GM19438 (cell line): ENCODE results near the gene MZT2B.
"Not testable (repeated sequence)": the region's sequence is repeated elsewhere in the genome, so short reads cannot be mapped to it uniquely, and the experiment has no call there.

Experiments
- ATAC-seq: cut with Tn5 transposase; IDR thresholded peaks from one replicate; pipeline ENCODE4 v1.9.1; 2021; ENCODE audit warnings: low read depth; ENCODE audit not compliant: unreplicated experiment

MZT2B gene

GRCh38 chr2:130198343-130198742 lies 16.3 kb downstream of the MZT2B start, which contains the start of gene TUBA3E:
Gene TUBA3E, minus strand, starts transcription at chr2:130198439. Its CDS starts 79 bp downstream, at chr2:130198360.
- ATAC-seq, result no peak

GRCh38 chr2:130202518-130202917 lies 20.5 kb downstream of the MZT2B start:
- ATAC-seq, result not testable (repeated sequence)

- not testable (repeated sequence) for ATAC-seq
These were observed 21.1 kb downstream of the MZT2B start for GRCh38 chr2:130203150-130203549.

GRCh38 chr2:130207051-130207450 lies 25.0 kb downstream of the MZT2B start:
- ATAC-seq, result not testable (repeated sequence)

- ATAC-seq, result not testable (repeated sequence)
These were observed 37.1 kb downstream of the MZT2B start for GRCh38 chr2:130219147-130219546.

GRCh38 chr2:130220505-130220904 lies 38.4 kb downstream of the MZT2B start:
- ATAC-seq, result not testable (repeated sequence)

- not testable (repeated sequence) for ATAC-seq
These were observed 40.5 kb downstream of the MZT2B start for GRCh38 chr2:130222523-130222922.

GRCh38 chr2:130228005-130228404 lies 45.9 kb downstream of the MZT2B start:
- not testable (repeated sequence) for ATAC-seq

GRCh38 chr2:130228467-130229160 lies 46.6 kb downstream of the MZT2B start:
- ATAC-seq, result not testable (repeated sequence)

GRCh38 chr2:130229161-130229510 lies 47.1 kb downstream of the MZT2B start:
- ATAC-seq, result not testable (repeated sequence)

- ATAC-seq, result not testable (repeated sequence)
These were observed 48.3 kb downstream of the MZT2B start for GRCh38 chr2:130230376-130230775.

GRCh38 chr2:130230907-130231306 lies 48.8 kb downstream of the MZT2B start:
- not testable (repeated sequence) for ATAC-seq

GRCh38 chr2:130231656-130232055 lies 49.6 kb downstream of the MZT2B start:
- ATAC-seq, result no peak

- not testable (repeated sequence) for ATAC-seq
These were observed 51.0 kb downstream of the MZT2B start for GRCh38 chr2:130233066-130233465.

GRCh38 chr2:130239581-130239980 lies 57.5 kb downstream of the MZT2B start:
- ATAC-seq, result not testable (repeated sequence)
